OCI-LY1 (cell line): ENCODE results near the gene FZR1.

Experiments used
- H2AFZ ChIP-seq: fragments of 200-600 bp; sonication (generic), shearing (Covaris generic); 2 replicates; pipeline ENCODE4 v1.6.0; 2014; ENCODE audit warnings: antibody characterized with exemption, mild to moderate bottlenecking, low read length
- H3F3A ChIP-seq: fragments of 200-600 bp; sonication (generic), shearing (Covaris generic); 2 replicates; pipeline ENCODE4 v1.6.0; 2014; ENCODE audit warnings: mild to moderate bottlenecking, antibody characterized with exemption, low read length, moderate library complexity; ENCODE audit not compliant: insufficient read depth
- H3K27ac ChIP-seq: fragments of 200-600 bp; sonication (generic); 2 replicates; pipeline ENCODE4 v1.5.1; 2014; ENCODE audit warnings: low read length, mixed run types, mild to moderate bottlenecking, low read depth; ENCODE audit not compliant: poor library complexity, severe bottlenecking
- H3K27me3 ChIP-seq: fragments of 200-600 bp; sonication (generic); 2 replicates; pipeline ENCODE4 v1.6.0; 2014; ENCODE audit warnings: antibody characterized with exemption, mild to moderate bottlenecking, low read length, moderate library complexity; ENCODE audit not compliant: insufficient read depth
- H3K36me3 ChIP-seq: fragments of 200-600 bp; sonication (generic); 2 replicates; pipeline ENCODE4 v1.6.1; 2014; ENCODE audit warnings: mild to moderate bottlenecking, antibody characterized with exemption, low read length, moderate library complexity, mixed read lengths; ENCODE audit not compliant: insufficient read depth
- H3K4me1 ChIP-seq: fragments of 200-600 bp; sonication (generic); 2 replicates; pipeline ENCODE4 v1.5.1; 2014; ENCODE audit warnings: mild to moderate bottlenecking, low read length, moderate library complexity; ENCODE audit not compliant: insufficient read depth, severe bottlenecking
- H3K4me2 ChIP-seq: fragments of 200-600 bp; sonication (generic), shearing (Covaris generic); 2 replicates; pipeline ENCODE4 v1.6.1; 2014; ENCODE audit warnings: low read length
- H3K4me3 ChIP-seq: fragments of 200-600 bp; sonication (generic); 2 replicates; pipeline ENCODE4 v1.5.1; 2014; ENCODE audit warnings: low read length, low read depth, mild to moderate bottlenecking, mixed read lengths; ENCODE audit not compliant: poor library complexity, severe bottlenecking
- H3K79me2 ChIP-seq: fragments of 200-600 bp; shearing (Covaris generic); 2 replicates; pipeline ENCODE4 v1.6.1; 2016; ENCODE audit warnings: mixed run types, low read length, mixed read lengths; ENCODE audit not compliant: insufficient read depth
- H3K9ac ChIP-seq: fragments of 200-600 bp; sonication (generic), shearing (Covaris generic); 2 replicates; pipeline ENCODE4 v1.6.1; 2014; ENCODE audit warnings: mild to moderate bottlenecking, low read length, mixed read lengths
- H3K9me2 ChIP-seq: fragments of 200-600 bp; sonication (generic), shearing (Covaris generic); 2 replicates; pipeline ENCODE4 v1.6.1; 2014; ENCODE audit warnings: low read depth, mild to moderate bottlenecking, low read length, mixed read lengths
- H3K9me3 ChIP-seq: fragments of 200-600 bp; shearing (Covaris generic); 2 replicates; pipeline ENCODE4 v1.6.1; 2014; ENCODE audit warnings: low read length, mixed read lengths
- H4K20me1 ChIP-seq: fragments of 200-600 bp; sonication (generic), shearing (Covaris generic); 2 replicates; pipeline ENCODE4 v1.6.0; 2016; ENCODE audit warnings: mild to moderate bottlenecking, low read length; ENCODE audit not compliant: insufficient read depth
- EZH2 ChIP-seq: fragments of 200-600 bp; sonication (generic), shearing (Covaris generic); IDR thresholded peaks from 2 replicates; pipeline ENCODE4 v1.8.0; 2017; ENCODE audit warnings: borderline replicate concordance, mixed run types, mild to moderate bottlenecking, antibody characterized with exemption, low read length, moderate library complexity, mixed read lengths
- TF ChIP-seq, protein P1 (sequence below): fragments of 200-600 bp; sonication (generic), shearing (Covaris generic); IDR thresholded peaks from 2 replicates; pipeline ENCODE4 v1.5.1; 2017; ENCODE audit warnings: mild to moderate bottlenecking, antibody characterized with exemption, low read length, moderate library complexity, mixed read lengths

FZR1 gene

GRCh38 chr19:3462991-3463713 is 43.0 kb upstream of the FZR1 start:
- Histone ChIP-seq H3K9me3 (0 out of 2 replicates have a peak, but pooled peaks cover 2% of the 10 kb centered on the region), H3K4me3 (no peak overlapping the region), H3F3A (no peaks in the 10 kb centered on the region), H3K36me3 (no peaks in the 10 kb centered on the region; the same call in 1 of the 2 replicates), H3K9ac (no peak overlapping the region), H3K4me1 (no peaks in the 10 kb centered on the region), H3K9me2 (no peaks in the 10 kb centered on the region), H3K27me3 (no peaks in the 10 kb centered on the region), H3K79me2 (no peaks in the 10 kb centered on the region), H3K4me2 (no peak overlapping the region), H4K20me1 (no peaks in the 10 kb centered on the region), H2AFZ (no peak overlapping the region), H3K27ac (no peak overlapping the region)
- TF ChIP-seq, protein P1, sequence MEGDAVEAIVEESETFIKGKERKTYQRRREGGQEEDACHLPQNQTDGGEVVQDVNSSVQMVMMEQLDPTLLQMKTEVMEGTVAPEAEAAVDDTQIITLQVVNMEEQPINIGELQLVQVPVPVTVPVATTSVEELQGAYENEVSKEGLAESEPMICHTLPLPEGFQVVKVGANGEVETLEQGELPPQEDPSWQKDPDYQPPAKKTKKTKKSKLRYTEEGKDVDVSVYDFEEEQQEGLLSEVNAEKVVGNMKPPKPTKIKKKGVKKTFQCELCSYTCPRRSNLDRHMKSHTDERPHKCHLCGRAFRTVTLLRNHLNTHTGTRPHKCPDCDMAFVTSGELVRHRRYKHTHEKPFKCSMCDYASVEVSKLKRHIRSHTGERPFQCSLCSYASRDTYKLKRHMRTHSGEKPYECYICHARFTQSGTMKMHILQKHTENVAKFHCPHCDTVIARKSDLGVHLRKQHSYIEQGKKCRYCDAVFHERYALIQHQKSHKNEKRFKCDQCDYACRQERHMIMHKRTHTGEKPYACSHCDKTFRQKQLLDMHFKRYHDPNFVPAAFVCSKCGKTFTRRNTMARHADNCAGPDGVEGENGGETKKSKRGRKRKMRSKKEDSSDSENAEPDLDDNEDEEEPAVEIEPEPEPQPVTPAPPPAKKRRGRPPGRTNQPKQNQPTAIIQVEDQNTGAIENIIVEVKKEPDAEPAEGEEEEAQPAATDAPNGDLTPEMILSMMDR, result no peak
- TF ChIP-seq EZH2, result no peak

- Histone ChIP-seq H3K27ac (no peak overlapping the region), H3K4me1 (no peaks in the 10 kb centered on the region), H3K9me2 (no peaks in the 10 kb centered on the region), H4K20me1 (no peaks in the 10 kb centered on the region), H3K36me3 (no peaks in the 10 kb centered on the region; the same call in 1 of the 2 replicates), H2AFZ (no peak overlapping the region), H3K9ac (no peak overlapping the region), H3K9me3 (0 out of 2 replicates have a peak, but pooled peaks cover 2% of the 10 kb centered on the region), H3K4me2 (no peak overlapping the region), H3K4me3 (no peak overlapping the region), H3F3A (no peaks in the 10 kb centered on the region), H3K27me3 (no peaks in the 10 kb centered on the region), H3K79me2 (no peaks in the 10 kb centered on the region)
- TF ChIP-seq, protein P1, result no peak
- TF ChIP-seq EZH2, result no peak
These were observed 42.2 kb upstream of the FZR1 start for GRCh38 chr19:3463714-3464586.

- no peak overlapping the region for H2AFZ ChIP-seq
- no peak overlapping the region for H3K4me2 ChIP-seq
- H3K36me3 ChIP-seq, result no peaks in the 10 kb centered on the region; the same call in 1 of the 2 replicates
- no peaks in the 10 kb centered on the region for H3K9me2 ChIP-seq
- no peaks in the 10 kb centered on the region for H3F3A ChIP-seq
- no peak overlapping the region for H3K9ac ChIP-seq
- no peaks in the 10 kb centered on the region for H3K27me3 ChIP-seq
- no peak overlapping the region for H3K27ac ChIP-seq
- H3K79me2 ChIP-seq, result no peaks in the 10 kb centered on the region
- H3K4me3 ChIP-seq, result no peak overlapping the region
- no peaks in the 10 kb centered on the region for H4K20me1 ChIP-seq
- H3K4me1 ChIP-seq, result no peaks in the 10 kb centered on the region
- no peak for TF ChIP-seq EZH2
- TF ChIP-seq, protein P1, result no peak
- 0 out of 2 replicates have a peak, but pooled peaks cover 2% of the 10 kb centered on the region for H3K9me3 ChIP-seq
These were observed 41.4 kb upstream of the FZR1 start for GRCh38 chr19:3464587-3465235.
